GM21526 (cell line): Measurements from ENCODE around the gene SLFN5.
"Not testable (repeated sequence)": the region's sequence is repeated elsewhere in the genome, so short reads cannot be mapped to it uniquely, and the experiment has no call there.

Experiments used
- ATAC-seq: cut with Tn5 transposase; IDR thresholded peaks from one replicate; pipeline ENCODE4 v1.9.1; 2021; ENCODE audit warnings: moderate library complexity; ENCODE audit not compliant: unreplicated experiment, low FRiP score

The SLFN5 gene

DNA sequence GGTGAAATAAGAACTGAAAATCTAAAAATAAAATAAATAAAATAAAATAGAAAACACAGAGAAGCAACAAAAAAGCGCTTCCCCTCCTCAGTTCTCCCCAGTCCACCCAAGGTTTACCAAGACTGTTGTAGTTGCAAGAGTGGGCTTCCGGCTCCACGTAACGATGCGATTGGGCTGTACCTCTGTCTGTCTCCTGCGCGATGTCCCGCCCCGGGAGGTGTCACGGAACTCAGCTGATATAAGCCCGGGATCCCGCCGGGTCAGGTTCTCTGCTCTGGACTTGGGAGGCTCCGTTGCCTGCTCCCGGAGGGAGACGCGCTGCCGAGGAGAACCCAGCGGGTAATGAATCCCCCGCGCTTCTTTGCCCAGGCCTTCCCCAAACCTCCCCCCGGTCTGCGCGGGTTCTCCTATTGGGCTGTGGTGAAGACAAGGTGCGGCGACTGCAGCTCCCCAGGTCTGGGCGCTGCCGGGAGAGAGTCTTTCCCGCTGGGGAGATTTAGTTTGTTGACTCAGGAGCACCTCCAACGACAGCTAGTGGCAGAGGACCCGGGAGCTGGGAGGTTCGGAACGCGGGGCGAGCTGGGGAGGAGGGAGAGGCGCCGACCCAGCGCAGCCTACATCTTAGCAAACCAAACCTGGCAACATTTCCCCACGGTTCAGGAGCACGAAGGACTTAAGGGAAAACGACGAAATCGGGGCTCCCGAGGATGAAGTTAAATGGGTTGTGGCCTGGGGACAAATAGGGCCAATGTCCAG is at the start of gene SLFN5:
Gene SLFN5, plus strand, starts transcription at position 268 of the 756 bp plus-strand sequence. CDS start 15,619 bp downstream, outside the sequence.
- ATAC-seq, result peak; percentile 65

DNA sequence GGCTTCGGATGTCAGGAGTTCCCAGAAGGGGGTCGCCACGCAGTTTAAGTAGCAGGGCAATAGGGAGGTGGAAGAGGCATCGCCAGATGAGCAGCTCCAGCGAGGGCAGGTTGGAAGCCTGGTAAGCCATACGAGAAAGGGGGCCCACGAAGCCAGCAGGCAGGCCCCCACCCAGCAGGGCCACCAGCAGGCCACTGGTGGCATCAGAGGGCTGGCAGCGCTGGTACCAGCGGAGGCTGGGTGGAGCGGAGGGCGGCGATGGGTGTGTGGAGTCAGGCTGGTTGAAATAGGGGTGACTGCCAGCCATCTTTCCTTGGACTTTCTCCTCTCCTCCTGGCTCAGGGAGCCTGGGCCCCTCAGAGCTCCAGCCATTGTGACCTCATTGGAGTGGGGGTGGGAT is 48.9 kb upstream of the SLFN5 start, which contains the start of gene SLC35G3:
Gene SLC35G3, minus strand, starts transcription at position 393 of the 400 bp plus-strand sequence. Its CDS starts 86 bp downstream, at position 307.
- not testable (repeated sequence) for ATAC-seq

DNA sequence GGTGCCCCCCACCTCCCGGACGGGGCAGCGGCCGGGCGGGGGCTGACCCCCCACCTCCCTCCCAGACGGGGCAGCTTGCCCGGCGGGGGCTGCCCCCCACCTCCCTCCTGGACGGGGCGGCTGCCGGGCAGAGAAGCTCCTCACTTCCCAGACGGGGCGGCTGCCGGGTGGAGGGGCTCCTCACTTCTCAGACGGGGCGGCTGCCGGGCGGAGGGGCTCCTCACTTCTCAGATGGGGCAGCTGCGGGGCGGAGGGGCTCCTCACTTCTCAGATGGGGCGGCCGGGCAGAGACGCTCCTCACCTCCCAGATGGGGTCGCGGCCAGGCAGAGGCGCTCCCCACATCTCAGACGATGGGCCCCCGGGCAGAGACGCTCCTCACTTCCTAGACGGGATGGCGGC is 47.8 kb upstream of the SLFN5 start:
- not testable (repeated sequence) for ATAC-seq

DNA sequence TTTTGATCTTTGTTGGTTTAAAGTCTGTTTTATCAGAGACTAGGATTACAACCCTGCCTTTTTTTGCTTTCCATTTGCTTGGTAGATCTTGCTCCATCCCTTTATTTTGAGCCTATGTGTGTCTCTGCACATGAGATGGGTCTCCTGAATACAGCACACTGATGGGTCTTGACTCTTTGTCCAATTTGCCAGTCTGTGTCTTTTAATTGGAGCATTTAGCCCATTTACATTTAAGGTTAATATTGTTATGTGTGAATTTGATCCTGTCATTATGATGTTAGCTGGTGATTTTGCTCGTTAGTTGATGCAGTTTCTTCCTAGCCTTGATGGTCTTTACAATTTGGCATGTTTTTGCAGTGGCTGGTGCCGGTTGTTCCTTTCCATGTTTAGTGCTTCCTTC is 40.3 kb upstream of the SLFN5 start:
- not testable (repeated sequence) for ATAC-seq

DNA sequence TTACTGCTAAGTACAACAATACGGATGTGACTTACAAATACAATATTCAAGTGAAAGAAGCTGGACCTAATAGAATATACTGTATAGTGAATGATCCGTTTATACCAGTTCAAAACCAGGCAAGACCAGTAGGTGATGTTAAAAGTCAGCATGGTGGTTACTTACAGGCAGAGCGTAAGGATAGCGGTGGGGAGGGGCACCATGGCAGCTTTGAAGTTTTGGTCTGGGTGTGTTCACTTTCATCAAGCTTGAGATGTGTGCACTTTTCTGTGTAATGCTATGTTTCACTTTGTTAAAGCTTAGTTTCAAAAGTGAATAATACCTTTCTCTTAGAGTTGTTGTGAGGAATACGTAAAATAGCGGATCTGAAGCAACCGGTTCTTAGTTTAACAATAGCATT is 32.1 kb upstream of the SLFN5 start:
- ATAC-seq, result no peak

DNA sequence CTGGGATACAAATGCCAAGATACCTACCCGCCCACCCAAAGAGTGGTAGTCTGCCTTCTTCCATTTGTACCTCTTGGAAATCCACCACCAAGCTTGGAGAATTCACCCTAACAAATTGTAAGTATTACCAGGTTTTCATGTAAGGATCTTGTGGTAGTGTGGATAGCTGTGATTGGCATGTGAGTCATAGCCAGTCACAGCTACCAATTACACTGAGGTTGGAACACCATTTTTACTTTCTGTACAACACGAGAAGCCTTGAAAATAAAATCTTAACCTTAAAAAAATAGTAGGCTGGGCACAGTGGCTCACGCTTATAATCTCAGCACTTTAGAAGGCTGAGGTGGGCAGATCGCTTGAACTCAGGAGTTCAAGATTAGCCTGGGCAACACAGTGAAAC is 30.2 kb upstream of the SLFN5 start:
- ATAC-seq, result no peak

DNA sequence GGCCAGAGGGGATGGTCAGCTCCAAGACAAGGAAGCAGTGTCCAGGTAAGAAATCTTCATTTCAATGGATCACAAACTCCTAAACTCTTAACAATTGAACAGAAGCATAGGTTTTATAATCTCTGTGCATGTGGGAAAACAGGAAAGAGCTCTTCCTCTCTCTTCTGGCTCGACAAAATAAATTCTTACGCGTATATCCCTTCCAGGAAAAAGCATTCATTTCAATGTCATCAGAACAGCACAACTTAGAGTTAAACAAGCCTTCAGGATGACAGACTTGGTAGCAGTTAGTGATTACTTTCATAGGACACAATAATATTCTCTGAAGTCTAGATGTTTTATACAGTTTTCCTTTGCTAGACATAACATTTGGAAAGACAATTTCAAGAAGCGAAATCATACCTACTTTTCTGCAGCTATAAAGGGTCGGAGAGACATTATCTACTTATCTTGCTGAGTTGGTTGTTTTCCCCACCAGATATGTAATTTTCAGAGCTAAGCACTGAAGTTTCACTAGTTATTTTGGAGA is 29.4 kb upstream of the SLFN5 start:
- no peak for ATAC-seq

DNA sequence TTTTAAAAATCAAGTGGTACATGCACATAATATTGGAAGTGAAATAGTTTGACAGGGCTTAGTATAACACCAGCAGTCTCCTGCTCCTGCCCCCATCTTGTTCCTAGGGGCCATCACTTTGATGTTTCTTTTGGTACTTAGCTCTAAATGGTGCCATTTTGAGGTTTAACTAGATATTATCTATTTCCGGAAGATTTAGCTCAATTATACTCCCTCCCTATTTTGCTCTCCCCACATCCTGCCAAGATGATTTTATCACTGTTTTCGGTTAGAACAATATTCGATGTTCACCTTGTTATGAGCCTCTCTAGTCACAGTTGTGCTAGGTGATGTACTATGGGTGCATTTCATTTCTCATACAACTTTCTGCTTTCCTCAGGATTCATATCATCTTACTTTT is 28.7 kb upstream of the SLFN5 start:
- no peak for ATAC-seq

DNA sequence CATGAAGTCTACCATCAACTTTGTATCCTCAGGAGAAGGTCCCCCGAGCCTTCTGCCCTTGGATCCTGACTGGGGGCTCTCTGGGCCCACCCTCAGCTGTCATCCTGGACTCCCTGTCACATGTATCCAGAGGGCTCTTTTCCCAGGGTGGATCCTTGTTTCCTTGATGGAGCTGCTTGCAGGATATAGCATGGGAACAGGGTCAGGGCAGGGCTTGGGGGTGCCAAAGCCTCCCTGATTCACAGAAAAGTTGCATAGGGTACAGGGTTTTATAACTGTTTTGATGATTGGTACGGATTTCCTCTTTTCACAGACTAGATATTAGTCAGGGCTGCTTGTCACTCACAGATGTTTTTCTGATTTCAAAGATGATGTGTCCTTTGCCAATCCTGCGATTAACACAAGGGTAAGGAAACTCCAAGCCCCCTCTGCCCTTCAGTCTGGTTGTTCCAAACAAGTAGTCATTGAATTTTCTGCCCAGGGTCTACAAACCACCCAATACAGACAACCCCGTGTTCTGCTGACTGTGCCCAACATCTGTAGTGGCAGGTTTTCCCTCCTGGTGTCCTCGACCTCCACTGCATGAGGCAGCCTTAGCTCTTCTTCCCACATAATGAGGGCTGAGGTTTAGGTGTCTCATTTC is 28.1 kb upstream of the SLFN5 start:
- ATAC-seq, result no peak

DNA sequence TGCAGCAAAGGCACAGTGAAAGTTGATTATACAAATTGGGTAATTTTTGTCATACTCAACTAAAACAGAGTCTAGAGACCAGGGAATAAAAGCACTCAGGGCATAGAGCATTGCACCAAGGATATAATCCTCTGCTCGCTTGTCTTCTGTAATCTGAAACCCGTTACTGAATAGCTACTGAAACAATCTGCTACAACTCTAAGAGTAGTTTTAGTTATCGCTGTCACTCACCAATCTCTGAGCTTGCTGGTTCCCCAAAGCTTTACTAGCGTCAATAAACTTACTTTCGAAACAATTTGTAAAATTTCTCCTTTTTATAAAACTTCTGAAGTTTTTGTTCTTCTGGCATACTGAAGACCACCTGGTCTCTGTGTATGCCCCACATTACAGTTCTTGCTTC is 25.8 kb upstream of the SLFN5 start:
- ATAC-seq, result no peak

DNA sequence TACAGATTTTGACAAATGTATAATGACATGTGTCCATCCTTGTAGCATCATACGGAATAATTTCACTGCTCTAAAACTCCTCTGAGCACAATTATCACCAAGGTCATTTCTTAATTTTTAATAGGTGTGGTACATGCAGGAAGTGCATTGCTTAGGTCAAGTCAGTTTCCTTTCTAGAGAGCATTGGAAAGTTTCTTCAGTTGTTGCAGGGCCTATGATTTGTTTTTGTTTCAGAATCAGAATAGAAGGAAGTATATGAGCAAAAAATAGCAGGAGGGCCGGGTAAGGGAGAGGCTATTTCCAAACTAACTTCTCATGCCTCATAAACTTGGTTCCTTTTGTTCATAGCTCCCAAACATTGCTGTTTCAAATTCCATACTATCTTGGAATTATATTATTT is 24.0 kb upstream of the SLFN5 start:
- no peak for ATAC-seq

DNA sequence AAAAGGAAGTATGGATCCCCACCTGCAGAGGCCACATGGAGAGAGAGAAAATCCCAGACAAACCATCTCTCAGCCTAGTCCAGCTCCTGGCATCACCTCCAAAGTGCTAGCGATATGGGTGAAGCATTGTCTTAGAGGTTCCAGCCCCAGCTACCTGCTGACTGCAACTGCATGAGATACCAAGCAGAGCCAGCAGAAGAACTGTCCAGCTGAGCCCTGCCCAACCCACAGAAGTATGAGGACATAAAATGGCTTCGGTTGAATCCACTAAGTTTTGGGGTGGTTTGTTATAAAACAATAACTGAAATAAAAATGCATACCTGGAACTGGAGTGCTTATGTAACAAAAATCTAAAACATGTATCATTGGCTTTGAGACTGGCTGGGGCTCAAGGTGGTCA is 20.4 kb upstream of the SLFN5 start:
- ATAC-seq, result no peak

DNA sequence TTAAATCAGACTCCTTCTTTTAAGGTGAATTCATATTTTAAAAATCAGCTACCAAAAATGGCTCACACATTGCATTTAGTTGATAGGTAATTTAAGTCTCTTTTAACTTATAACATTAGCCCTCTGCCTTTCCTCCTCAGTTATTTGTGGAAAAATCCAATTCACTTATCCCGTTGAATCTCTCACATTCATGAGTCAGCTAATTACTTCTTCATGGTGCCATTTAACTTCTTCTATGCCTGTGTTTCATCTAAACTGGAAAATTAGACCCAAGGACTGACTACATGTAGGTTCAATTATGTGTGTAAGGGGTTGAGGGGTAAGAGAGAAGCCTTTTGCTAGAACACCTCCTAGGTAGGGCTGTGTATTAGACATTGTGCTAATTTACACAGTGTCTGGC is 18.4 kb upstream of the SLFN5 start:
- ATAC-seq, result no peak

DNA sequence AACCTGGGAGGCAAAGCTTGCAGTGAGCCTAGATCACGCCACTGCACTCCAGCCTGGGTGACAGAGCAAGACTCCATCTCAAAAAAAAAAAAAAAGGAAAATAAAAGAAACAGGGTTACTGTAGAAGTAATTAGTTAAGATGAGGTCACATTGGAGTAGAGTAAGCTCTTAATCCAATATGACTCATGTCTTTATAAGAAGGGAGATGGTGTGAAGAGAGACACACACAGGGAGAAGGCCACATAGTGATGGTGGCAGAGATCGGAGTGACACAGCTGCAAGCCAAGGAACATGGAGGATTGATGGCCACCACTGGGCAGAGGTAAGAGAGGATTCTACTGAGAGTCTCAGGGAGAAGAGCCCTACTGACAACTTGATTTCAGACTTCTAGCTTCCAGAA is 15.3 kb upstream of the SLFN5 start:
- ATAC-seq, result no peak

DNA sequence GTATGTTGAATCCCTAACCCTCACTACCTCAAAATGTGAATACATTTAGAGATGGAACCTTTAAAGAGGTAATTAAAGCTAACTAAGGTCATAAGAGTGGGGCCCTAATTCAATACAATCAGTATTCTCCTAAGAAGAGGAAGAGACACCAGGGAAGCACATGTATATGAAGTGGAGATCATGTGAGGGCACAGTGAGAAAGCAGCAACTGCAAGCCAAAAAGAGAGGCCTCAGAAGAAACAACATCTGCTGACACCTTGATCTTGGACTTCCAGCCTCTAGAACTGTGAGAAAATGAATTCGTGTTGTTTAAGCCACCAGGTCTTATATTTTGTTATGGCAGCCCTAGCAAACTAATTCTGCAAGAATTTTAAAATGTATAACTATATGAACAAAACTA is 13.2 kb upstream of the SLFN5 start:
- no peak for ATAC-seq

DNA sequence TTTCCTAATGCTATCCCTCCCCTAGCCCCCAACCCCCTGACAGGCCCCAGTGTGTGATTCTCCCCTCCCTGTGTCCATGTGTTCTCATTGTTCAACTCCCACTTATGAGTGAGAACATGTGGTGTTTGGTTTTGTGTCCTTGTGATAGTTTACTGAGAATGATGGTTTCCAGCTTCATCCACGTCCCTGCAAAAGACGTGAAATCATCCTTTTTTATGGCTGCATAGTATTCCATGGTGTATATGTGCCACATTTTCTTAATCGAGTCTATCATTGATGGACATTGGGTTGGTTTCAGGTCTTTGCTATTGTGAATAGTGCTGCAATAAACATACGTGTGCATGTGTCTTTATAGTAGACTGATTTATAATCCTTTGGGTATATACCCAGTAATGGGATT is 8.6 kb upstream of the SLFN5 start:
- ATAC-seq, result not testable (repeated sequence)

DNA sequence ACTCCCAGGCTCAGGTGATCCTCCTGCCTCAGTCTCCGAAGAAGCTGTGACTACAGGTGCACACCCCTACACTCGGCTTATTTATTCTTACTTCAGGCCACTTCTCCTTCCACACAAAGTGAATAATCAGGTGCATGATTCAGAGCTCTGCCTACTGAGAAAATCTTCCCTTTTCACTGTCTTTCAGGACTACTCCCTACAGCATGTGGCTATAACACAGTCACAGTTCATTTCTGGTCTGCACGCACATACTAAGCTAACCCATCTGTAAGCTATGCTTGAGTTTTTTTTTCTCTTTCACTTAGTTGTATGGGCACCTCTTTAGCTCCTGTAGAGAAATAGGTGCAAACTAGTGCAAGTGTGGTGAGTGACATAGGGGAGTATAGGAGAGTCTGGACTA is 7.6 kb upstream of the SLFN5 start:
- ATAC-seq, result no peak

DNA sequence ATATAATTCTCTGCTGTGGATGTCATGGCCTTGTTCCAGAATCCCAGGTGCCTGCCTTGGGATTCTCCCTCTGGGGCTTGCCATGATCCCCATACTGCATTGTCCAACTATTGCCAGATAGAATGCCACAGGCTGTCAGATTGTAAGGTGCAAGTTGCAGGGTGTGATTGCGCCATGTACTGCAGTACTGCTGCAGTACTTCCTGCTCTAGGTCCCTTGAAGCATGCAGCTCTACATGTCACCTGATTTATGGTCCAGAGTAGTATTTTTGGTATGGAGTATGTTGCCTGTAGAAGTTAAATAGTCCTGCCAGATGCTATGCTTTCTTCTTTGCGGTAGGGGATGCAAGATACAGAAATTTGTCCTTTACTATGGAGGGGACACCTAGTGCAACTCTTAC is 7.0 kb upstream of the SLFN5 start:
- ATAC-seq, result no peak

DNA sequence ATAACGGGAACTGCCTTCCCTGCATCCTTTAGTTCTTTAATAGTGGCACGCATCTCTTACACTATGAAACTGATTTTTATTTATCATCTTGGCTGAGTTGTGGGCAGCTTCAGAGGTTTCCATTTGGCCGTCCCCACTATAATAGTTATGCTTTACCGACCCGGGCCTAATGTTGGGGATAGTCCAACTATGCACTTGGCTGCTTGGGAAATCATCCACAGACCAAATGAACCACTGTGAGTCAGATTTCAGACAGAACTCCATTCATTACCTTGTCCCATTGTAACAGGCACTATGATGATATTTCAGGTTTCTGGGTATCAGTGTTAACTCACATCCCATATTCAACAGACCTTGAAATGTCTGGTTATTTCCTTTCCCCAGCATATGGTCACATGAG is 6.1 kb upstream of the SLFN5 start:
- no peak for ATAC-seq

DNA sequence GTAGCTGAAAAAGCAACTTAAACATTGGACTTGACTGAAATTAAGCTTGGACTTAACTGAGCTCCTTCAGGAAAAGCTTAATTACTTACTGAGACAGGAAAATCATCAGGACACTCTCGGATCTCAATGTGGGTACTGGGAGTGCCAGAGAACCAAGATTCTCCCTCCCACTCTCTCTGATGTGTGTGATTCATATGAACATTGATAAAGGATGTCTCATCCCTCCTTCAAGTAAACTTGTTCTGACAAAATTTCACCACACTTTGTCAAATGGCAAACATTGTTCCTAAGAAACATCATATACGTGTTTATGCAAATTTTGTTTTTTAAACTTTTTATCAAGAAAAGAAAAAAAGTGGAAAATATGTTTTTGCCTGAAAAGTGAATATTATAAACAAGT is 4.1 kb upstream of the SLFN5 start:
- no peak for ATAC-seq

DNA sequence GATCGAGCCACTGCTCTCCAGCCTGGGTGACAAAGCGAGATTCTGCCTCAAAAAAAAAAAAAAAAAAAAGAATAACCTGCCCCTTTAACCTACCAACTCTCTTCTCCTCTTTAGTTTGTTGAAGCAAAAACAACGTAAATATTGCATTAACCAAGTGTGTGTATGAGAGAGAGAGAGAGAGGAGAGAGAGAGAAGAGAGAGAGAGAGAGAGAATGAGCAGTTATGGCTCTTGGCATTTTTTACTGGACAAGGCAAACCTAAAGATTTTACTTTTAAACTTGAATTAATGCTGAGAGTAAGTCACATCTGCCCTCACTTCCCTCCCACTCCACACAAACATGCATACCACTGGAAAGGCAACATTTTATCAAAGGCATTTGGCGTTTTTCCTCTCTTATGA is 3.0 kb upstream of the SLFN5 start:
- no peak for ATAC-seq

DNA sequence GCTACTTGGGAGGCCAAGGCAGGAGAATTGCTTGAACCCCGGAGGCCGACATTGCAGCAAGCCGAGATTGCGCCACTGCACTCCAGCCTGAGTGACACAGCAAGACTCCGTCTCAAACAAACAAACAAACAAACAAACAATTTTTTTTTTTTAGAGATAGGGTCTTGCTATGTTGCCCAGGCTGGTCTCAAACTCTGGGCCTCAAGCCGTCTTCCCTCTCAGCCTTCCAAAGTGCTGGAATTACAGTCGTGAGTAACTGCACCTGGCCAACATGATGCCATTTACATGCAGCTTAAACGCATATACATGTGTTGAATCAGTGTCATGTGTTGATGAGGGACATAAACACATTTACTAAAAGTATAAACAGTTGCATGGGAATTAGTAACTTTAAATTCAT is 2.0 kb upstream of the SLFN5 start:
- ATAC-seq, result no peak
